Skin of body (tissue), 2 donors: ENCODE measurements around the gene LRIG1. TPM values are rescaled to one million over a fixed set of nuclear protein-coding genes. Genes with fewer than 3 reads are reported as not detected.

Experiments used
- DNase-seq: peaks from one replicate; lab custom pipeline; 2025; lab: John Stamatoyannopoulos, UW
- total RNA-seq: library from RNA; depleted of rRNA; stranded (reverse); fragments of >200 nt; gene quantifications from one replicate; pipeline ENCODE4 v1.2.3, GENCODE V29; 2014

Gene LRIG1
- 102 TPM for total RNA-seq

GRCh38 chr3:66500576-66501482, at the start of gene LRIG1:
Gene LRIG1 (minus strand): TSS chr3:66501022. CDS start chr3:66500407, 615 bp downstream.
- DNase-seq, result peak; percentile 98

- DNase-seq, result no peak
Observed at GRCh38 chr3:66544619-66545429, 44.0 kb upstream of the LRIG1 start.

- DNase-seq, result no peak
Observed at GRCh38 chr3:66542153-66542552, 41.3 kb upstream of the LRIG1 start.

GRCh38 chr3:66539466-66539989, 38.7 kb upstream of the LRIG1 start:
- no peak for DNase-seq

GRCh38 chr3:66538390-66538789, 37.6 kb upstream of the LRIG1 start:
- no peak for DNase-seq

- no peak for DNase-seq
Observed at GRCh38 chr3:66537735-66538134, 36.9 kb upstream of the LRIG1 start.

GRCh38 chr3:66536791-66537190, 36.0 kb upstream of the LRIG1 start:
- DNase-seq, result no peak

GRCh38 chr3:66534304-66534845, 33.6 kb upstream of the LRIG1 start:
- DNase-seq, result no peak

- DNase-seq, result no peak
Observed at GRCh38 chr3:66532613-66533012, 31.8 kb upstream of the LRIG1 start.

- no peak for DNase-seq
Observed at GRCh38 chr3:66532160-66532587, 31.4 kb upstream of the LRIG1 start.

- DNase-seq, result no peak
Observed at GRCh38 chr3:66531256-66531655, 30.4 kb upstream of the LRIG1 start.

GRCh38 chr3:66527246-66527645, 26.4 kb upstream of the LRIG1 start:
- no peak for DNase-seq

GRCh38 chr3:66525771-66526170, 24.9 kb upstream of the LRIG1 start:
- no peak for DNase-seq

GRCh38 chr3:66520724-66521123, 19.9 kb upstream of the LRIG1 start:
- no peak for DNase-seq

- DNase-seq, result no peak
Observed at GRCh38 chr3:66518644-66519043, 17.8 kb upstream of the LRIG1 start.

GRCh38 chr3:66518126-66518525, 17.3 kb upstream of the LRIG1 start:
- no peak for DNase-seq

GRCh38 chr3:66517241-66517640, 16.4 kb upstream of the LRIG1 start:
- no peak for DNase-seq

GRCh38 chr3:66508461-66508860, 7.6 kb upstream of the LRIG1 start:
- DNase-seq, result no peak

- DNase-seq, result peak; percentile 86
Observed at GRCh38 chr3:66507423-66508260, 6.8 kb upstream of the LRIG1 start.

- DNase-seq, result no peak
Observed at GRCh38 chr3:66506154-66506553, 5.3 kb upstream of the LRIG1 start.
